T1000 (cell line): ENCODE data around the gene SLC6A18.
"Not testable (repeated sequence)": the region's sequence is repeated elsewhere in the genome, so short reads cannot be mapped to it uniquely, and the experiment has no call there.

Experiments
- DNase-seq: peaks from one replicate; lab custom pipeline; 2025; ENCODE audit warnings: mixed read lengths; lab: John Stamatoyannopoulos, UW

SLC6A18 gene

DNA sequence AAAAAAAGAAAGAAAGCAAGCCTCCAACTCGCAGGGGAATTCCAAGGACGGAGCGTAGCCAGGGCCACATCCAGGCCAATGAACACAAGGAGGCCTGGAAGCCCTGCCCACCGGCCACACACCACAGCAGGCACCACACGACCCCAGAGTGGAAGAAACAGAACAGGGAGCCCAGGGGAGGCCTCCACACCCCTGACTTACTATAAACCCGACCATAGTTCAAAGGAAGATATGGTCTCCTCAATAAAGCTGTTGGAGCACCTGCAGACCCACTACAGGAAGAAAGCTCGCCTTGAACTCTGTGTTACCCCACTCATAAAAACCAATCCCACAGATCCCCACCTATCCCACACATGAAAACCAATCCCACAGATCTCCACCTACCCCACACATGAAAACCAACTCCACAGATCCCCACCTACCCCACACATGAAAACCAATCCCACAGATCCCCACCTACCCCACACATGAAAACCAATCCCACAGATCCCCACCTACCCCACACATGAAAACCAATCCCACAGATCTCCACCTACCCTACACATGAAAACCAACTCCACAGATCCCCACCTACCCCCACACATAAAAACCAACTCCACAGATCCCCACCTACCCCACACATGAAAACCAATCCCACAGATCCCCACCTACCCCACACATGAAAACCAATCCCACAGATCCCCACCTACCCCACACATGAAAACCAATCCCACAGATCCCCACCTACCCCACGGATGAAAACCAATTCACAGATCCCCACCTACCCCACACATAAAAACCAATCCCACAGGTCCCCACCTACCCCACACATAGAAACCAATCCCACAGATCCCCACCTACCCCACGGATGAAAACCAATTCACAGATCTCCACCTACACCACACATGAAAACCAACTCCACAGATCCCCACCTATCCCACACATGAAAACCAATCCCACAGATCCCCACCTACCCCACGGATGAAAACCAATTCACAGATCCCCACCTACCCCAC is 50.5 kb downstream of the SLC6A18 start:
- not testable (repeated sequence) for DNase-seq

DNA sequence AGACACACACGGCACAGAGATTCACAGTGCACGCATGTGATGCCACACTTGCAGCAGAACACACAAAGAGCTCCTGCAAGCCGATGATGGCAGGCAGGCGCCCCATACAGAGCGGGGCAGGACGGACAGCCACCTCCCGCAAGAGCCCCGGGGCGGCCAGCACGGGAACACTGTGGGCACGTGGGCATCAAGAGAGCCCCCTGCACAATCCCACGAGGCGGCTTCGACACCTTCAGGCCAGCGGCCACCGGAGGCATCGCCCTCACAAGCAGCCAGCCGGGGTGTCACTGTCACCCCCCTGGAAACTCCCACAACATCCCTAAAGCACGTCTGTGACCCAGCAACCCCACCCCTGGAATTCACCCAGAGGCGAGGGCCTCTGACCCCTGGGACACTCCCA is 51.7 kb downstream of the SLC6A18 start:
- DNase-seq: no peak

DNA sequence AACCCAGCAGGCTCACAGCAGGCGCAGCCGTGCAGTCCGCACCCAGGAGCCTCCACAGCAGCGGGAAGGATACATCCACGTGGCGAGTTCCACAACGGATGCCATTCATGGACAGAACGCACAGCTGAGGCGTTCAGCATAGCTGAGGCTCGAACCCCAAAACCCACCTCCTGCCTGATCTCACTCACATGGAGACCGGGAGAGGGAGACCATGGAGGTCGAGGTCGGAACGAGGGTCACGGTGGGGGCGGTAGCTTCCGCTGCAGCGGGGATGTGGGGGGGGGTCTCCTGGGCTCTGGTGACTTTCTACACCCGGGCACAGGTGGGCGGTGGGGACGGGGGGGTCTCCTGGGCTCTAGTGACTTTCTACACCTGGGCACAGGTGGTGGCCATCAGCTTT is 52.1 kb downstream of the SLC6A18 start:
- no peak for DNase-seq

GRCh38 chr5:1277781-1278180 is 52.6 kb downstream of the SLC6A18 start:
- DNase-seq: no peak

DNA sequence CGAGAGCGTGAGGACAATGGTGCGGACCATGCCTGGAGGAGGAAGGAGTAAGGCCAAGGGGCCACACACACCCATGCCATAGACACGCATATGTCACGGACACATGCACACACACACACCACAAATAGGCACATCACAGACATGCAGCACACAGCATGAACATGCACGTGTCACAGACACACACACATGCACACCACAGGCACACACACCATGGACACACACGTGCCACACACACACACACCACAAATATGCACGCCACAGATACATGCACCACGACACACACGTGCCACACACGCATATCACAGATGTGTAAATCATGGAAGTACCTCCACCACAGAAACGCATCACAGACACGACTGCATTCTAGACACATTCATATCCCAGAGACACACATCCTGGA is 53.0 kb downstream of the SLC6A18 start:
- DNase-seq: no peak

GRCh38 chr5:1278656-1279442 is 53.7 kb downstream of the SLC6A18 start:
- DNase-seq: no peak

GRCh38 chr5:1279443-1280151 is 54.4 kb downstream of the SLC6A18 start:
- no peak for DNase-seq

DNA sequence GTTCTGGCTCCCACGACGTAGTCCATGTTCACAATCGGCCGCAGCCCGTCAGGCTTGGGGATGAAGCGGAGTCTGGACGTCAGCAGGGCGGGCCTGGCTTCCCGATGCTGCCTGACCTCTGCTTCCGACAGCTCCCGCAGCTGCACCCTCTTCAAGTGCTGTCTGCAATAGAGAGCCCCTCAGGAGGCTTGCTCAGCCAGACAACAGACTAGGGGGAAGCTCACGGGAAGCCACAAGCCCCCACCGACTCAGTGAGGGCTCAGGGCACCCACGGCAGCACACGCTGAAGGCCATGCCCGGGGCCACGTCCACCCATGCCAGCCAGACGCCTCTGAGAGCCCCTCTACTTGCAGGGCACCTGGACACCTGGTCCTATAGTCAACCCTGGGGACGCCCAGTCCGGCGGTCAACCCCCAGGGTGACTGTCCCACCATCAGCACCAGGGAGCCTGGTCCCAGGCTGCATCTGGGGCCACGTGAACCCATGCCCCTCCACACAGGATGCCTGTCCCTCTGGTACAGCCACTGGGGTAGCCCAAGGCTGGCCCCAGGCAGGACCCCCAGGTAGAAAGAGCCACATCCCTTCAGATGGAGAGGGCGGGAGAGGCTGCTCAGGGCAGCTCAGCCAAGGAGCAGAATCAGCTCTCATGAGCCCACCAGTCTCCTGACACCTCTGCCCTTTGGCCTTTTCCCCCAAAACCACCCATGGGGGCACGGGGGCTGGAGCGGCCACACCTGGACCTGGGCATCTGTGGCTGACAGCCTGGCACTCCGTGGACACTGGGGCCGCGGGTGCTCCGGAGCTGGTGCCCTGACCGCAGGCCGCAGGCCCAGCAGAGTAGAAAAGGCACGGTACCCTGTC is 55.2 kb downstream of the SLC6A18 start:
- DNase-seq: no peak

DNA sequence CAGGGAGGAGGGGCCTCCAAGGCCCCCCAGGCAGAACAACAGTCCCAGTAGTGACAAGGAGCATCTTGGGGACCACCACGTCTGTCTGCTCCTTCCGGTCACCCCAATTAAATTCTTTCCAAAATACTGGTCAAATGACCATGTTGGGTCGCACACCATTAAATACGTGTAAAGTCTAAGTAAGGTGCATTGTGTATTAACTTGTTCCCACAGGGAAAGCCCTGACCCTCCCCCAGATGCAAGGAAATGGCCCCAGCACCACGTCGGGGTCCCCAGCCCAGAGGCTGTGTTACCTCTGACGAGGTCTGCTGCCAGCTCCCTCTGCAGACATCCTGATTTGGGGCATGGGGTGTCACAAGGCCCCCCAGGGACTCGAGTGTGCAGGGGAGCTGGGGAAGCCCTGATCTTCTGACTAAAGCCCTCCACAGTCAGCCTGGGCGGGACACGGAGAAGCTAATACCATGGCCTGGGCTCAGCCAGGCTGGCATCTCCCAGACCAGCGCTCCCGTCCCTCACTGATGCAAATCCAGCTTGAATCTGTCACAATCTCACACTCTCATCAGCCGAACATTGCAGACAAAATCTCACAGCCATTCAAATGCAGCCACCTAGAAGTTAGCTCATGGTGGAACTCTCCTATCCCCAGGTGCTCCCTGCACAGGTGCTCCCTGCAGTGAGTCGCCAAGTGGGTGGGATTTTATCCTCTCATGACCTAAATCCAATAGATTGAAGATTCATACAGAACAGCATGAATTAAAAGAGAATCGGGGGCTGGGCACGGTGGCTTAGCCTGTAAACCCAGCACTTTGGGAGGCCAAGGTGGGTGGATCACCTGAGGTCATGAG is 56.1 kb downstream of the SLC6A18 start:
- DNase-seq: no peak

- no peak for DNase-seq
Observed at GRCh38 chr5:1282131-1282992, 57.2 kb downstream of the SLC6A18 start.

DNA sequence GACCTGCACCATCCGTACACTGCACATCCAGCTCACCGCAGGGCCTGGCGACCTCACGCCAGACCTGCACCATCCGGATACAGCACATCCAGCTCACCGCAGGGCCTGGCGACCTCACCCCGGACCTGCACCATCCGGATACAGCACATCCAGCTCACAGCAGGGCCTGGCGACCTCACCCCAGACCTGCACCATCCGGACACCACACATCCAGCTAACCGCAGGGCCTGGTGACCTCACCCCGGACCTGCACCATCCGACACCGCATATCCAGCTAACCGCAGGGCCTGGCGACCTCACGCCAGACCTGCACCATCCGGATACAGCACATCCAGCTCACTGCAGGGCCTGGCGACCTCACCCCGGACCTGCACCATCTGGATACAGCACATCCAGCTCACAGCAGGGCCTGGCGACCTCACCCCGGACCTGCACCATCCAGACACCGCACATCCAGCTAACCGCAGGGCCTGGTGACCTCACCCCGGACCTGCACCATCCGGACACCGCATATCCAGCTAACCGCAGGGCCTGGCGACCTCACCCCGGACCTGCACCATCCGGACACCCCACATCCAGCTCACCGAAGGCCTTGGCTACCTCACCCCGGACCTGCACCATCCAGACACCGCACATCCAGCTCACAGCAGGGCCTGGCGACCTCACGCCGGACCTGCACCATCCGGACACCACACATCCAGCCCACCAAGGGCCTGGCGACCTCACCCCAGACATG is 58.0 kb downstream of the SLC6A18 start:
- DNase-seq: not testable (repeated sequence)

DNA sequence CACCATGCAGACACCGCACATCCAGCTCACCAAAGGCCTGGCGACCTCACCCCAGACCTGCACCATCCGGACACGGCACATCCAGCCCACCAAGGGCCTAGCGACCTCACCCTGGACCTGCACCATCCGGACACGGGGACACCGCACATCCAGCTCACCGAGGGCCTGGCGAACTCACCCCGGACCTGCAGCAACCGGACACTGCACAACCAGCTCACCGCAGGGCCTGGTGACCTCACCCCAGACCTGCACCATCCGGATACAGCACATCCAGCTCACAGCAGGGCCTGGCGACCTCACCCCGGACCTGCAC is 58.5 kb downstream of the SLC6A18 start:
- not testable (repeated sequence) for DNase-seq

DNA sequence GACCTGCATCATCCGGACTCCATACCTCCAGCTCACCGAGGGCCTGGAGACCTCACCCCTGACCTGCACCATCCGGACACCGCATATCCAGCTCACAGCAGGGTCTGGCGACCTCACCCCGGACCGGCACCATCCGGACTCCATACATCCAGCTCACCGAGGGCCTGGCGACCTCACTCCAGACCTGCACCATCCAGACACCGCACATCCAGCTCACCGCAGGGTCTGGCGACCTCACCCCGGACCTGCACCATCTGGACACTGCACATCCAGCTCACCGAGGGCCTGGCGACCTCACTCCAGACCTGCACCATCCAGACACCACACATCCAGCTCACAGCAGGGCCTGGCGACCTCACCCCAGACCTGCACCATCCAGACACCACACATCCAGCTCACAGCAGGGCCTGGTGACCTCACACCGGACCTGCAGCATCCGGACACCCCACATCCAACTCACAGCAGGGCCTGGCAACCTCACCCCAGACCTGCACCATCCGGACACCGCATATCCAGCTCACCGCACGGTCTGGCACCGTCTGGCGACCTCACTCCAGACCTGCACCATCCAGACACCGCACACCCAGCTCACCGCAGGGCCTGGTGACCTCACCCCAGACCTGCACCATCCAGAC is 59.3 kb downstream of the SLC6A18 start:
- DNase-seq: not testable (repeated sequence)

GRCh38 chr5:1285141-1285540 is 60.0 kb downstream of the SLC6A18 start:
- no peak for DNase-seq

DNA sequence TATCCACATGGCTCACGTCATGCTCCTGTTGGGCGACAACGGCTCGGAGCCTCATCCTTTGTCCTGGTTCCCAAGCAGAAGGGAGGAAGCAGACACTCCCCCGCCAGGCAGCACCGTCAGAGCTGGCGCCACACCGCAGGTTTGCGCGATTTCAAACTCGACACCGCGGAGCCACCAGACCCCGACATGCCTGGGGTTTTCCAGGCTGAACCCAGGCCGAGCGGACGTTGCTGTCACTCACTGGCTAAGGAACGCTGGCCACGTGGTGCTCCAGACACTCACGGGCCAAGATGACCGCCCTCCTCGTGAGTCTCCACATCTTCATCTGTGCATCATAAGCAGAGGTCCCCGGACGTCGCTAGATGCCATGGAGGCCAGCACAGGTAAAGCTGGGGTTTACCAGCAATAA is 60.7 kb downstream of the SLC6A18 start:
- no peak for DNase-seq

GRCh38 chr5:1288439-1289335 is 63.5 kb downstream of the SLC6A18 start:
- DNase-seq: no peak

DNA sequence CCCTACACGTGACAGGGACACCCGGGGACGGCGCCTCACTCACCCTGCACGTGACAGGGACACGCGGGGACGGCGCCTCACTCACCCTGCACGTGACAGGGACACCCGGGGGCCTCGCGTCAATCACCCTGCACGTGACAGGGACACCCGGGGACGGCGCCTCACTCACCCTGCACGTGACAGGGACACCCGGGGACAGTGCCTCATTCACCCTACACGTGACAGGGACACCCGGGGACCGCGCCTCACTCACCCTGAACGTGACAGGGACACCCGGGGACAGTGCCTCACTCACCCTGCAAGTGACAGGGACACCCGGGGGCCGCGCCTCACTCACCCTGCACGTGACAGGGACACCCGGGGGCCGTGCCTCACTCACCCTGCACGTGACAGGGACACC is 64.4 kb downstream of the SLC6A18 start:
- not testable (repeated sequence) for DNase-seq
